B cell (primary cell): Measurements from ENCODE around the gene CTNNA2. TPM values are rescaled to one million over a fixed set of nuclear protein-coding genes. Genes with fewer than 3 reads are reported as not detected.

ENCODE experiments used
- ATAC-seq: fragments of 200-7000 bp; cut with Tn5 transposase; one replicate; pipeline ENCODE4 v1.10.0; 2021; ENCODE audit warnings: low read depth, mild to moderate bottlenecking, moderate number of reproducible peaks, moderate library complexity
- CTCF ChIA-PET: fragments of 350-600 bp; sonication (Branson Sonifier 250); formaldehyde crosslinking; loops from one replicate; lab custom pipeline; 2021; ENCODE audit warnings: antibody characterized with exemption, inconsistent platforms; lab: Charles Lee
- POLR2A ChIA-PET: fragments of 350-600 bp; sonication (Branson Sonifier 250); formaldehyde crosslinking; loops from one replicate; lab custom pipeline; 2021; ENCODE audit warnings: antibody characterized with exemption; lab: Charles Lee
- DNase-seq: peaks from one replicate; pipeline ENCODE4 v3.0.0; 2013
- H2AFZ ChIP-seq: 2 replicates; pipeline ENCODE4 v1.6.1; 2012; ENCODE audit warnings: mild to moderate bottlenecking, low read depth, low read length; ENCODE audit not compliant: insufficient read depth, poor library complexity, severe bottlenecking
- H3K27ac ChIP-seq, 2 donors: 1 replicate in 1 of 2; 2 replicates in 1 of 2; pipeline ENCODE4 v1.5.1; 2012 to 2013; ENCODE audit warnings: low read length in 2 of 2, mild to moderate bottlenecking in 2 of 2, moderate library complexity in 1 of 2
- H3K27me3 ChIP-seq, 4 experiments: fragments of 200-600 bp in 1 of 4; sonication (generic) in 1 of 4; replicated peaks in 1 of 4; 1 replicate in 2 of 4; 2 replicates in 2 of 4; pipeline versions ENCODE4 v1.6.1 to v1.7.0; 2013 to 2016; ENCODE audit warnings: low read length in 3 of 4, mild to moderate bottlenecking in 2 of 4, mixed read lengths in 1 of 4, moderate library complexity in 1 of 4; ENCODE audit not compliant: insufficient read depth in 4 of 4, control insufficient read depth in 3 of 4; ENCODE audit errors: control extremely low read depth in 1 of 4
- H3K36me3 ChIP-seq, 2 experiments: replicated peaks in 1 of 2; 1 replicate in 1 of 2; 2 replicates in 1 of 2; pipeline versions ENCODE4 v1.6.1 to v1.7.1; 2013; ENCODE audit warnings: low read length in 1 of 2; ENCODE audit not compliant: insufficient read depth in 2 of 2, control insufficient read depth in 1 of 2; ENCODE audit errors: control extremely low read depth in 1 of 2, extremely low read depth in 1 of 2
- H3K4me1 ChIP-seq, 2 donors: fragments of 200-600 bp in 1 of 2; sonication (generic) in 1 of 2; 1 replicate in 1 of 2; 2 replicates in 1 of 2; pipeline versions ENCODE4 v1.5.1 to v1.6.1; 2013 to 2017; ENCODE audit warnings: low read length in 2 of 2; ENCODE audit not compliant: control insufficient read depth in 2 of 2, insufficient read depth in 2 of 2
- H3K4me2 ChIP-seq: replicated peaks from 2 replicates; pipeline ENCODE3; 2012; ENCODE audit warnings: mild to moderate bottlenecking, low read depth, low read length; ENCODE audit not compliant: poor library complexity, severe bottlenecking
- H3K4me3 ChIP-seq, 5 experiments: fragments of 200-600 bp in 1 of 5; sonication (generic) in 1 of 5; 1 replicate in 3 of 5; 2 replicates in 2 of 5; pipeline versions ENCODE4 v1.5.1 to v1.7.0; 2011 to 2016; ENCODE audit warnings: low read length in 4 of 5, mild to moderate bottlenecking in 4 of 5, low read depth in 2 of 5, control low read depth in 1 of 5, moderate library complexity in 1 of 5; ENCODE audit not compliant: insufficient read depth in 1 of 5; ENCODE audit errors: control extremely low read depth in 1 of 5, extremely low read depth in 1 of 5
- H3K79me2 ChIP-seq: fragments of 200-600 bp; sonication (generic); one replicate; pipeline ENCODE4 v1.6.0; 2016; ENCODE audit warnings: low read length; ENCODE audit not compliant: control insufficient read depth, insufficient read depth
- H3K9ac ChIP-seq: fragments of 200-600 bp; sonication (generic); 2 replicates; pipeline ENCODE4 v1.6.1; 2017; ENCODE audit warnings: mild to moderate bottlenecking, low read length, moderate library complexity
- H3K9me3 ChIP-seq, 3 donors: one replicate each; pipeline versions ENCODE4 v1.6.1 to v1.7.1; 2013; ENCODE audit warnings: low read length in 2 of 3; ENCODE audit not compliant: control insufficient read depth in 2 of 3, insufficient read depth in 1 of 3; ENCODE audit errors: control extremely low read depth in 1 of 3
- H4K20me1 ChIP-seq: 2 replicates; pipeline ENCODE4 v1.6.0; 2012; ENCODE audit warnings: mild to moderate bottlenecking, low read length; ENCODE audit not compliant: insufficient read depth, control insufficient read depth, poor library complexity, severe bottlenecking
- H3K27ac Mint-ChIP-seq: one replicate; pipeline ENCODE4 v1.8.0; 2021; ENCODE audit warnings: mixed read lengths
- H3K27me3 Mint-ChIP-seq: one replicate; pipeline ENCODE4 v1.8.0; 2021; ENCODE audit warnings: mixed read lengths
- H3K4me1 Mint-ChIP-seq: one replicate; pipeline ENCODE4 v1.8.0; 2021; ENCODE audit warnings: mixed read lengths
- H3K4me3 Mint-ChIP-seq: one replicate; pipeline ENCODE4 v1.8.0; 2021; ENCODE audit warnings: mixed read lengths
- H3K9me3 Mint-ChIP-seq: one replicate; pipeline ENCODE4 v1.8.0; 2022; ENCODE audit warnings: mixed read lengths; ENCODE audit not compliant: insufficient read depth
- CTCF ChIP-seq: fragments of 200-600 bp; IDR thresholded peaks from one replicate; pipeline ENCODE4 v1.8.0; 2022; ENCODE audit warnings: antibody characterized with exemption, mild to moderate bottlenecking
- EZH2 ChIP-seq: IDR thresholded peaks from 2 replicates; pipeline ENCODE4 v1.6.1; 2012; ENCODE audit warnings: borderline replicate concordance, low read depth, mild to moderate bottlenecking, moderate library complexity, low read length; ENCODE audit not compliant: insufficient read depth, poor library complexity, severe bottlenecking
- WGBS: methylation state at CpG from one replicate; pipeline ENCODE4 v1.1.5; 2013; ENCODE audit warnings: missing lambda C conversion rate; ENCODE audit not compliant: insufficient coverage; 5-methylcytosine and 5-hydroxymethylcytosine counted together
- intact Hi-C: fragments of 100-400 bp; cut with micrococcal nuclease; formaldehyde crosslinking; loops from one replicate; pipeline ENCODE4 v1.10.0; 2022
- polyA plus RNA-seq: library from polyadenylated mRNA; depleted of rRNA; stranded (reverse); fragments of >200 nt; gene quantifications from 2 replicates; pipeline ENCODE4 v1.2.3, GENCODE V29; 2012
- total RNA-seq, 2 donors: library from RNA; stranded (reverse); fragments of 120-200 nt in 1 of 2; gene quantifications; 1 replicate in 1 of 2; 2 replicates in 1 of 2; pipeline versions ENCODE4 v1.2.3 to v1.2.4, GENCODE V29; 2013 to 2022

The CTNNA2 gene
- total and polyA plus RNA-seq, 2 donors (not counting 1 experiment from before 2014, with no cell fraction given) = not detected

GRCh38 chr2:79945653-79946445, 433.0 kb downstream of the CTNNA2 start:
- TF ChIP-seq CTCF (no peak), EZH2 (no peak)
- no peak overlapping the region for H3K4me2 ChIP-seq
- Mint-ChIP-seq H3K9me3 (no peaks in the 10 kb centered on the region), H3K4me3 (no peak overlapping the region), H3K27ac (no peak overlapping the region), H3K27me3 (no peaks in the 10 kb centered on the region), H3K4me1 (no peaks in the 10 kb centered on the region)
- ChIA-PET CTCF (no interaction called here), POLR2A (no interaction called here)
- H4K20me1 ChIP-seq = no peaks in the 10 kb centered on the region
- H3K9me3 ChIP-seq = no peaks in the 10 kb centered on the region
- H3K9ac ChIP-seq = no peak overlapping the region
- no peaks in the 10 kb centered on the region for H3K36me3 ChIP-seq
- no peak overlapping the region for H2AFZ ChIP-seq
- 85% methylated on average over 3 of the region's 5 CpGs for WGBS
- no peaks in the 10 kb centered on the region for H3K79me2 ChIP-seq
- H3K27me3 ChIP-seq = no peaks in the 10 kb centered on the region
- intact Hi-C loops = no loop called here
- no peak for DNase-seq
- no peaks in the 10 kb centered on the region for H3K4me1 ChIP-seq
- no peak overlapping the region for H3K4me3 ChIP-seq
- no peak overlapping the region for H3K27ac ChIP-seq
- ATAC-seq = no peak

- H3K36me3 ChIP-seq = no peaks in the 10 kb centered on the region
- no peaks in the 10 kb centered on the region for H3K4me1 ChIP-seq
- no peaks in the 10 kb centered on the region for H3K79me2 ChIP-seq
- POLR2A ChIA-PET = no interaction called here
- no peak overlapping the region for H3K4me3 ChIP-seq
- intact Hi-C loops = no loop called here
- Mint-ChIP-seq H3K27ac (no peak overlapping the region), H3K4me1 (no peaks in the 10 kb centered on the region), H3K27me3 (no peaks in the 10 kb centered on the region), H3K4me3 (no peak overlapping the region), H3K9me3 (no peaks in the 10 kb centered on the region)
- no peaks in the 10 kb centered on the region for H3K9me3 ChIP-seq
- TF ChIP-seq CTCF (no peak), EZH2 (no peak)
- no peaks in the 10 kb centered on the region for H3K27me3 ChIP-seq
- ATAC-seq (no peak), DNase-seq (no peak)
- no peaks in the 10 kb centered on the region for H4K20me1 ChIP-seq
- no peak overlapping the region for H3K27ac ChIP-seq
- WGBS = 100% methylated on average over 1 of the region's 2 CpGs
- H3K9ac ChIP-seq = no peak overlapping the region
- CTCF ChIA-PET = no interaction called here
- H3K4me2 ChIP-seq = no peak overlapping the region
- H2AFZ ChIP-seq = no peak overlapping the region
Observed at GRCh38 chr2:79947751-79948150, 434.9 kb downstream of the CTNNA2 start.
